IPS-20b (cell line): ENCODE data around the gene PTPRD.

Source experiments
- H3K27ac ChIP-seq: one replicate; pipeline ENCODE4 v1.5.1; 2013; ENCODE audit warnings: low read length
- H3K27me3 ChIP-seq: 2 replicates; pipeline ENCODE4 v1.6.1; 2013; ENCODE audit warnings: mild to moderate bottlenecking, low read length, inconsistent platforms; ENCODE audit not compliant: insufficient read depth
- H3K36me3 ChIP-seq: 2 replicates; pipeline ENCODE4 v1.6.1; 2013; ENCODE audit warnings: low read depth, mild to moderate bottlenecking, inconsistent platforms, low read length, moderate library complexity; ENCODE audit not compliant: insufficient read depth
- H3K4me1 ChIP-seq: 2 replicates; pipeline ENCODE4 v1.6.1; 2013; ENCODE audit warnings: mild to moderate bottlenecking, control low read depth, inconsistent platforms, low read length, moderate library complexity; ENCODE audit not compliant: insufficient read depth
- H3K4me3 ChIP-seq: 2 replicates; pipeline ENCODE4 v1.5.1; 2013; ENCODE audit warnings: mild to moderate bottlenecking, low read length, inconsistent platforms
- H3K9ac ChIP-seq: 2 replicates; pipeline ENCODE4 v1.6.1; 2013; ENCODE audit warnings: low read depth, mild to moderate bottlenecking, inconsistent platforms, low read length, moderate library complexity
- H3K9me3 ChIP-seq: 2 replicates; pipeline ENCODE4 v1.6.1; 2013; ENCODE audit warnings: mild to moderate bottlenecking, low read depth, low read length, inconsistent platforms; ENCODE audit not compliant: insufficient read depth

The PTPRD gene

DNA sequence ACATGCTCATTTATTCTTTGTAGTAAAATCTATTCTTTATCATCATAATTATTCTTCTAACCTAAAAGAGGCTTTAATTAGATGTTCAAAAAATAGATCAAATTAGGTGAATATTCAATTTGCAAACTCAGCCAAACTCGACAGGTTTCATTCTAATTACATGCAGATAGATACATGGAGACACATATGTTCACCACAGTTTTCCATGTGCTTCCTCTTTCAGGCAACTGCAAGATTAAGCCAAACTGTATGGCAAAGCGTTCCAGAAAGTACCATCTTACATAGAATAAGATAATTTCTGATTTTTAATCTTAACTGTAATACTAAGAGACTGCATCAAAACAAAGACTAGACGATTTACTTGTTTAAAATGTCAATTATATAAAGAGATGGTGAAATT is 1944.6 kb downstream of the PTPRD start:
- Histone ChIP-seq H3K27ac (no peak overlapping the region), H3K9ac (no peak overlapping the region), H3K9me3 (no peaks in the 10 kb centered on the region)

GRCh38 chr9:8666060-8666459 is 1946.7 kb downstream of the PTPRD start:
- H3K27me3 ChIP-seq: no peaks in the 10 kb centered on the region
- H3K4me1 ChIP-seq: no peaks in the 10 kb centered on the region
- no peak overlapping the region for H3K27ac ChIP-seq
- no peak overlapping the region for H3K4me3 ChIP-seq
- H3K36me3 ChIP-seq: no peaks in the 10 kb centered on the region
- H3K9ac ChIP-seq: no peak overlapping the region
- H3K9me3 ChIP-seq: no peaks in the 10 kb centered on the region

More for the DNA sequence above, 1944.6 kb downstream of the PTPRD start:
- Histone ChIP-seq H3K4me1 (no peaks in the 10 kb centered on the region), H3K36me3 (no peaks in the 10 kb centered on the region), H3K27me3 (no peaks in the 10 kb centered on the region), H3K4me3 (no peak overlapping the region)

DNA sequence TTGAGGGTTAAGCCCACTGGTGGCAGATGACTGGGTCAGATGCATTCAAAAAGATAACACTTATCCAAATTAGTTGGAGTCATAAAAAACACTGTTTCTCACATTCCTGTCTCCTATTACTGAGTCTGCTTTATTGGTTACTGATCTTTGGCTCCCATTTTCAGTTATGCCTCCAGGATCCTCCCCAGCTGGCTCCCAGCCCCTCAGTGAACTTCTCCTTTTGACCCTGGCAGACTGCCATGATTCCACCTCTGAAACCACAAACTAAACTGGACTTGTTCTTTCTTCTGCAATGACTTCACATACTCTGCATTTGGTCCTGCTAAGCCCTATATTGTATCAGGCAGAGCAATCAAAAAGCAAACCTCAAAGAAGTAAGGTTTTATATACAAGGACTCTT is 1952.4 kb downstream of the PTPRD start:
- Histone ChIP-seq H3K9me3 (no peaks in the 10 kb centered on the region), H3K36me3 (no peaks in the 10 kb centered on the region), H3K4me1 (no peaks in the 10 kb centered on the region; the same call in 1 of the 2 replicates), H3K27ac (no peak overlapping the region), H3K27me3 (no peaks in the 10 kb centered on the region), H3K9ac (no peak overlapping the region), H3K4me3 (no peak overlapping the region)

- H3K9me3 ChIP-seq: no peaks in the 10 kb centered on the region
- H3K9ac ChIP-seq: no peak overlapping the region
- H3K4me1 ChIP-seq: no peaks in the 10 kb centered on the region; the same call in 1 of the 2 replicates
- H3K27me3 ChIP-seq: no peaks in the 10 kb centered on the region
- H3K4me3 ChIP-seq: no peak overlapping the region
- H3K27ac ChIP-seq: no peak overlapping the region
- no peaks in the 10 kb centered on the region for H3K36me3 ChIP-seq
These were observed 1953.7 kb downstream of the PTPRD start for GRCh38 chr9:8659108-8659507.

DNA sequence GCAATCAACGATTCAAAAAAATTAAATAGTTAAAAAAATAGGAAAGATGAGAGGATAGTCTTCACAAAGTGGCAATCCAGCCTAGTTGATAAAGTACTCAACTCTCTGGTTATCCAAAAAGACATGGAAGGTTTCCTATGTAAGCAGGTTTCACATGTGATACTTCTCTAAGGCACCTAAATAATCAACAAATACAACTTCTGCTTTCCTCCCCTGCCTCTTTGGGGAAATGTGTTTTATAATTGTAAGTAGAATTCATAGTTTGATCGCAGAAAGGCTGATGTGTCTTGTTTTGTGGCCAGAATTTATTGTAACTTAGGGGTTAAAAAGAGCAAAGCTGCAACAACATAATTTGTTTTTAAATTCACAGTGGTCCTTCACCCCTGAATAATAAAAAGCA is 1957.7 kb downstream of the PTPRD start:
- Histone ChIP-seq H3K9me3 (no peaks in the 10 kb centered on the region), H3K27ac (no peak overlapping the region), H3K27me3 (no peaks in the 10 kb centered on the region), H3K36me3 (no peaks in the 10 kb centered on the region), H3K4me1 (peaks cover 8% of the 10 kb centered on the region), H3K9ac (no peak overlapping the region), H3K4me3 (no peak overlapping the region)

- no peak overlapping the region for H3K9ac ChIP-seq
- H3K4me3 ChIP-seq: no peak overlapping the region
- no peaks in the 10 kb centered on the region for H3K36me3 ChIP-seq
- H3K4me1 ChIP-seq: peaks cover 8% of the 10 kb centered on the region
- H3K27ac ChIP-seq: no peak overlapping the region
- H3K9me3 ChIP-seq: no peaks in the 10 kb centered on the region
- no peaks in the 10 kb centered on the region for H3K27me3 ChIP-seq
These were observed 1958.9 kb downstream of the PTPRD start for GRCh38 chr9:8653855-8654254.

DNA sequence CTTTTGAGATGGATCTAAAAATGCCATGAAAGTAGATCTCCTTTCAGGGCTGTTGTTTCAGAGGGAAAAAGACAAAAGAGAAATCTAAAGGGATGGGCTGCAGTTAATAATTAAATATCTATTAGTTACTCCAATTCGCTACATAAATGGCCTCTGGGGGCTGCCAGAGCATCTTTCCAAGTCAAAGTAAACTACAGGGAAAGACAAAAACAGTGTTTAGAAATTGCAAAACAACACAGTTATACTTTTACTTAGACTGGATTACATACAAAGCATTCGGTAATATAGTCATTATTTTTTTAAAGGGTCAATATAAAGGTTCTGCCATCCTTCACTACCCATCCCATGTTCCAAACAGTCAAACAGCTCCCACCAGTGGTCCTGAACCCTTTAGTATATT is 1959.7 kb downstream of the PTPRD start:
- Histone ChIP-seq H3K4me1 (peaks cover 9% of the 10 kb centered on the region), H3K36me3 (no peaks in the 10 kb centered on the region), H3K27me3 (no peaks in the 10 kb centered on the region), H3K9ac (no peak overlapping the region), H3K4me3 (no peak overlapping the region), H3K9me3 (no peaks in the 10 kb centered on the region), H3K27ac (no peak overlapping the region)

DNA sequence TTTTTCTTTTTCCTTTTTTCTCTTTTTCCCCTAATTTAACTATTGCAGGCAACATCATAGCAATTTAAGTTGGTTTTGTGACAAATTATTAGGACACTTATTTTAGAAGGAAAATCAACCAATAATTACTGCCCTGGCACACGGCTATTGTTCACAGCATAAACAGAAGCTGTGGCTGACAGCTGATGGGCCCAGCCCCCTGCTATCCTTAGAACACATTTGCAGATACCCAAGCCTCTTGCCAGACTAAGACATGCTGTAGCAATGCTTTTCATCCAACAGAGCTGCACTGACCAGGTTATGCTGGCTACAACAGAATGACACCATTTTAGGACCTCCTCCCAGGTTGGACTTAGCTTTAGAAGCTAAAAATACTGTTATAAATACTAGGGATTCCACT is 1960.5 kb downstream of the PTPRD start:
- Histone ChIP-seq H3K9ac (no peak overlapping the region), H3K27me3 (no peaks in the 10 kb centered on the region), H3K4me1 (peaks cover 13% of the 10 kb centered on the region), H3K9me3 (no peaks in the 10 kb centered on the region), H3K27ac (no peak overlapping the region), H3K36me3 (no peaks in the 10 kb centered on the region), H3K4me3 (no peak overlapping the region)

DNA sequence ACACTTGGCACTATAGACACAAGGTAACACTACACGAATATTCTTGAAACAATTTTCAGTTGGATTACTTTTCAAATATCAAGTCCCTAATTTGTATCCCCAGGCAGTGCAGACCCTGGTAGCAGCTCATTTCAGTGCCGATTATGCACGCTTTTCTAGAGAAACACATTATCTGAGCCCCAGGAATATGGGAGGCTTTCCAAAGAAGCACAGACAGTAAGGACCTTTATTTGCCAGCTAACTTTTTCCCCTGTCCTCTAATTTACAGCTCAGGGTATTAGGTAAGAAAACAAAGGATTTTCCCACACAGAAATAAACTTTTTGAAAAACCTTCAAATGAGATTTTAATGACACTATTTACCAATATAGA is 1961.0 kb downstream of the PTPRD start:
- Histone ChIP-seq H3K27me3 (no peaks in the 10 kb centered on the region), H3K4me3 (no peak overlapping the region), H3K36me3 (no peaks in the 10 kb centered on the region), H3K9ac (no peak overlapping the region), H3K27ac (no peak overlapping the region), H3K9me3 (no peaks in the 10 kb centered on the region), H3K4me1 (peaks cover 13% of the 10 kb centered on the region)

GRCh38 chr9:8651070-8651845 is 1961.5 kb downstream of the PTPRD start:
- Histone ChIP-seq H3K27ac (no peak overlapping the region), H3K36me3 (no peaks in the 10 kb centered on the region), H3K9me3 (no peaks in the 10 kb centered on the region), H3K4me1 (peaks cover 13% of the 10 kb centered on the region), H3K9ac (no peak overlapping the region), H3K4me3 (no peak overlapping the region), H3K27me3 (no peaks in the 10 kb centered on the region)

DNA sequence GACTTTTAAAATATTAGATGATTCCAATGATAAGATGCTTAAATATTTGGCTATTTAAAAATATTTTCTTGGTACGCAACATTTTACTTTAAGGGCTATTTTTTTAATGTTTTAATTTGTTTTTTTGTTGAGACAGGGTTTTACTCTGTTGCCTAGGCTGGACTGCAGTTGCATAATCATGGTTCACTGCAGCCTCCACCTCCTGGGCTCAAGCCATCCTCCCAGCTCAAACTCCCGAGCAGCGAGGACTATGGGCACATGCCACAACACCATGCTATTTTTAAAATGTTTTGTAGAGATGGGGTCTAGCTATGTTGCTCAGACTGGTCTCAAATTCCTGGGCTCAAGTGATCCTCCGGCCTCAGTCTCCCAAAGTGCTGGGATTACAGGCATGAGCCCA is 1963.0 kb downstream of the PTPRD start:
- H3K4me1 ChIP-seq: peaks cover 13% of the 10 kb centered on the region

GRCh38 chr9:8649160-8649559 is 1963.6 kb downstream of the PTPRD start:
- no peaks in the 10 kb centered on the region for H3K9me3 ChIP-seq
- H3K4me3 ChIP-seq: no peak overlapping the region
- H3K36me3 ChIP-seq: no peaks in the 10 kb centered on the region
- no peak overlapping the region for H3K27ac ChIP-seq
- peaks cover 13% of the 10 kb centered on the region for H3K4me1 ChIP-seq
- H3K27me3 ChIP-seq: no peaks in the 10 kb centered on the region
- no peak overlapping the region for H3K9ac ChIP-seq

More for the DNA sequence above, 1963.0 kb downstream of the PTPRD start:
- Histone ChIP-seq H3K27ac (no peak overlapping the region), H3K9ac (no peak overlapping the region), H3K36me3 (no peaks in the 10 kb centered on the region), H3K27me3 (no peaks in the 10 kb centered on the region), H3K9me3 (no peaks in the 10 kb centered on the region), H3K4me3 (no peak overlapping the region)
